ENCODE data around the gene HERC6.

GRCh38 chr4:88366460-88366859 lies 12.2 kb upstream of the HERC6 start:
- TF ChIP-seq CTCF (IDR thresholded peaks at IDR 0.05; ENCODE audit: low read depth, low read length) (no peak), MAX (IDR thresholded peaks at IDR 0.05; ENCODE audit: low read depth, low read length) (no peak), POLR2A (IDR thresholded peaks at IDR 0.05; ENCODE audit: extremely low read depth, insufficient read length) (no peak), MYC (IDR thresholded peaks at IDR 0.05; ENCODE audit: low read depth, low read length) (no peak)
